Right cardiac atrium (tissue), 5 donors: ENCODE results near the gene PARP16. TPM values are rescaled to one million over a fixed set of nuclear protein-coding genes. Genes with fewer than 3 reads are reported as not detected.
A peak's percentile ranks its signal among the peaks of the same experiment; 100 is the strongest.

ENCODE experiments used
- ATAC-seq, 2 donors: fragments of 200-7000 bp; cut with Tn5 transposase; one replicate each; pipeline versions ENCODE4 v1.8.0 to v1.9.1; 2020; ENCODE audit warnings: moderate library complexity in 2 of 2, mild to moderate bottlenecking in 1 of 2
- DNase-seq, 3 donors: peaks; one replicate each; pipeline ENCODE4 v3.0.0-alpha.2; 2020
- H3K27ac ChIP-seq: one replicate; pipeline ENCODE4 v1.5.1; 2013; ENCODE audit warnings: mild to moderate bottlenecking, low read length, control low read depth, moderate library complexity
- H3K27me3 ChIP-seq: one replicate; pipeline ENCODE4 v1.6.1; 2013; ENCODE audit not compliant: control insufficient read depth, insufficient read depth
- H3K4me1 ChIP-seq: one replicate; pipeline ENCODE4 v1.6.1; 2013; ENCODE audit warnings: low read length; ENCODE audit not compliant: control insufficient read depth, insufficient read depth
- H3K4me3 ChIP-seq: one replicate; pipeline ENCODE4 v1.5.1; 2013; ENCODE audit warnings: low read length, control low read depth
- H3K9me3 ChIP-seq: one replicate; pipeline ENCODE4 v1.6.1; 2013; ENCODE audit warnings: low read length; ENCODE audit not compliant: control insufficient read depth
- WGBS: extraction: QIAGEN DNeasy Blood & Tissue Kit; methylation state at CpG from one replicate; pipeline ENCODE4 v1.1.7; 2013; 5-methylcytosine and 5-hydroxymethylcytosine counted together
- intact Hi-C, 4 donors: fragments of 100-400 bp; cut with DNase I; formaldehyde crosslinking; loops; one replicate each; pipeline versions ENCODE4 v1.11.0 to v1.14.0; 2022 to 2023
- polyA plus RNA-seq: library from polyadenylated mRNA; stranded (reverse); fragments of 200-250 nt; gene quantifications from one replicate; pipeline ENCODE4 v1.2.3, GENCODE V29; 2013
- total RNA-seq, 4 donors: library from RNA; stranded (reverse); fragmentation: NEBNext Ultra II Directional; extraction: Animal tissue kit (Norgen Biotek cat#: 25700); gene quantifications; one replicate each; pipeline ENCODE4 v1.2.1, GENCODE V29; 2021
- donor health status: healthy with polysubstance abuse.
- donor health status: DM: no; HTN: yes; CAD: no.
- donor health status: DM: no; HTN: no; CAD: no.
- donor health status: DM: no; HTN: yes; CAD: no; lungs with severe emphysema.
- donor health status: DM: yes; HTN: yes; CAD: no.

PARP16 gene
- total and polyA plus RNA-seq, 5 donors: 4.3 to 6.1 (median 5.2) TPM

DNA sequence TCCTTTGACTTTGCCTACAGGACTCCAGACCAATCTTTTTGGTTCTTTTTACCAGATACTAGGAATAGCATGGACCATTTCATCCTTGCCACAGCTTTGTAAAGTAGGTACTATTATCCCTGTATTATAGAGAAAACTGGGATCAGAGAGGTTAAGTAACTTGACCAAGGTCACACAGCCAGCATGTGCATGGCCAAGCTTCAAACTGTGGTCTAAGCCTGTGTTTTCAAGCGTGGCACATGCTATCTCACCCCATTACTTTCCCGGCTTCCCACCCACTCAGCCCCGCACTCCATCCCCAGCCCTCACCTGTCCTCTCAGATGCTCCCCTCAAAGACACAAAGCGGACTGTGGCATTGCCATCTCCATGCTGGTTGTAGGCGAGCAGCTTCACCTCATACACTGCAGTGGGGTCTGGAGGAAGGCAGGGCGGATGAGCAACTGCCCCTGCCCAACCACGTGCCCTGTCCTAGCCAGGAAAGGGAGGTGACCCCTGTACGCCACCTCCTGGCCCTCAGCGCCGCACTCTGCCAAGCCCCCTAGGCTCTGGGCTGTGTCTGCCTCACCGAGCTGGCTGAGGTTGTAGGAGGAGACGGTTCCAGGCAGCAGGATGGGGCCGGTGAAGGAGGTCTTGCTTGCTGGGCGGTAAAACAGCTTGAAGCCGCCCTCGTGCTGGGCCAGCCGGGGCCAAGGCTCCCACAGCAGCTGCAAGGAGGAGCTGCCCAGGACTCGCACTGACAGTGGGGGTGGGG lies 43.5 kb upstream of the PARP16 start:
- Histone ChIP-seq H3K4me3 (no peak overlapping the region), H3K4me1 (no peaks in the 10 kb centered on the region), H3K27ac (no peak overlapping the region), H3K27me3 (no peaks in the 10 kb centered on the region), H3K9me3 (no peaks in the 10 kb centered on the region)
- intact Hi-C loops: no loop called here
- DNase-seq (no peak), ATAC-seq (no peak)
- 89% methylated on average over 18 of the region's 18 CpGs for WGBS

DNA sequence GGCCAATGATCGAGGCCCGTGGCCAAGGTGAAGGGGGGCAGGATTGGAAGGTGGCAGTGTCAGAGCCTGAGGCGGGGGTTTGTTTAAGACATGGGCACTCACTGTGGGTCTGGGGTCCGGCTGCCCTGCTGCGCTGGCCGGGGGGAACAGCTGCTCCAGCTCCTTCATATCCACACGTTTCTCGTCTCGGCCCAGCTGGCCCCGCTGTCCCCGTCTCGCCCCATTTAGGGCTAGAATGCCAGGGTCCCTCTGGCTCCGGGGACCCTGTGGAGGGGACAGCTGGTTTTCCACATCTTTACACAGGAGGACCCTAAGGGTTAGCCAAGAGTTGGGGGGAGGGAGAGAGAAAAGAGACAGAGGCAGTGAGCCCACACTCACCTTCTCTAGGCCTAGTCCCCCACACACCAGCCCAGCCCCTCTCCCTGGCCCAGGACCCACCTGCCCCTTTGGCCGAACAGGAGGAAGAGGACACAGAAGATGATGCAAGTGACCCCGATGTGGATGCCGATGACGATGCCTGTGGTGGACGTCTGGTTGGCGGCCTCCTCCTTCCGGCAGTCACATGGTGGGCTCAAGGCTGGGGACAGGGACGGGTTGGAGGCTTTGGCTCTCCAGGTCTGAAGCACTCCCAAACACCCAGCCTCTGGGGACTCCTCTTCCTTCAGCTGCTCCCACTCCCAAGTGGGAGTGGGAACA lies 42.8 kb upstream of the PARP16 start:
- 94% methylated on average over 21 of the region's 21 CpGs for WGBS
- DNase-seq (no peak), ATAC-seq (no peak)
- Histone ChIP-seq H3K9me3 (no peaks in the 10 kb centered on the region), H3K4me1 (no peaks in the 10 kb centered on the region), H3K27ac (no peak overlapping the region), H3K4me3 (no peak overlapping the region), H3K27me3 (no peaks in the 10 kb centered on the region)
- intact Hi-C loops: no loop called here

- no peak overlapping the region for H3K4me3 ChIP-seq
- intact Hi-C loops: no loop called here
- H3K4me1 ChIP-seq: no peaks in the 10 kb centered on the region
- no peaks in the 10 kb centered on the region for H3K27me3 ChIP-seq
- no peak for DNase-seq
- no peaks in the 10 kb centered on the region for H3K9me3 ChIP-seq
- no peak for ATAC-seq
- no peak overlapping the region for H3K27ac ChIP-seq
- WGBS: 91% methylated on average over 21 of the region's 21 CpGs
Measured at GRCh38 chr15:65328506-65329287, 42.0 kb upstream of the PARP16 start.

- Histone ChIP-seq H3K4me1 (no peaks in the 10 kb centered on the region), H3K27me3 (no peaks in the 10 kb centered on the region), H3K4me3 (no peak overlapping the region), H3K27ac (no peak overlapping the region), H3K9me3 (no peaks in the 10 kb centered on the region)
- ATAC-seq (no peak), DNase-seq (no peak)
- intact Hi-C loops: no loop called here
- whole genome bisulfite sequencing: 80% methylated on average over 12 of the region's 12 CpGs
Measured at GRCh38 chr15:65327651-65328393, 41.1 kb upstream of the PARP16 start.

DNA sequence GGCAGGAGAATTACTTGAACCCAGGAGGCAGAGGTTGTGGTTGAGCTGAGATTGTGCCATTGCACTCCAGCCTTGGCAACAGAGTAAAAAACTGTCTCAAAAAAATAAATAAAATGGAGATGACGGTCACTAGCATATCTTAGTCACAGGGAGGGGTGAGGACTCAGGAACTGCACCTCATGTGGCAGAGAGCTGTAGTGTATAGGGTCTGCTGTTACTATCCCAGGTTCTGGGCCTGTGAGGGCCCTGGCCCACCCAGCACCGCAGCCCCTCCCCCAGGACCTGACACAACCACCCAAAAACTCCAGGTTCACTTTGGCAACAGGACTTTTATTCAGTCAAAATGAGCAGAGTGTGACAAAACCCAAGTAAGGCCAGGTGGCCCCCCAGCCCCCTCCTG lies 40.1 kb upstream of the PARP16 start:
- no peak for ATAC-seq
- Histone ChIP-seq H3K4me1 (no peaks in the 10 kb centered on the region), H3K27me3 (no peaks in the 10 kb centered on the region), H3K4me3 (no peak overlapping the region), H3K27ac (no peak overlapping the region), H3K9me3 (no peaks in the 10 kb centered on the region)
- intact Hi-C loops: no loop called here
- WGBS: 85% methylated on average over 2 of the region's 2 CpGs
- DNase-seq: no peak

GRCh38 chr15:65326117-65326526 lies 39.4 kb upstream of the PARP16 start:
- Histone ChIP-seq H3K27me3 (no peaks in the 10 kb centered on the region), H3K4me3 (no peak overlapping the region), H3K9me3 (no peaks in the 10 kb centered on the region), H3K27ac (no peak overlapping the region), H3K4me1 (no peaks in the 10 kb centered on the region)
- intact Hi-C loops: no loop called here
- 36% methylated on average over 12 of the region's 12 CpGs for WGBS
- ATAC-seq: peak; percentile 50 to 82
- peak in 2 of 3 donors; percentile 51 to 77 for DNase-seq

- 11% methylated on average over 9 of the region's 9 CpGs for WGBS
- DNase-seq: peak; percentile 29 to 73 (median 68)
- Histone ChIP-seq H3K27me3 (no peaks in the 10 kb centered on the region), H3K27ac (no peak overlapping the region), H3K9me3 (no peaks in the 10 kb centered on the region), H3K4me1 (no peaks in the 10 kb centered on the region), H3K4me3 (no peak overlapping the region)
- peak in 1 of 2 donors; percentile 38 for ATAC-seq
- intact Hi-C loops: no loop called here
Measured at GRCh38 chr15:65323071-65323511, 36.4 kb upstream of the PARP16 start.

- DNase-seq (peak; percentile 74 to 90 (median 86)), ATAC-seq (peak; percentile 92 to 94)
- H3K27ac ChIP-seq: no peak overlapping the region
- intact Hi-C loops: loop anchor here (1.0 to 2.0 kb wide), 3 partner anchors 66 to 68 kb away; no protein-coding TSS in a partner anchor
- H3K9me3 ChIP-seq: no peaks in the 10 kb centered on the region
- no peak overlapping the region for H3K4me3 ChIP-seq
- H3K4me1 ChIP-seq: no peaks in the 10 kb centered on the region
- H3K27me3 ChIP-seq: no peaks in the 10 kb centered on the region
- WGBS: 36% methylated on average over 5 of the region's 5 CpGs
Measured at GRCh38 chr15:65318870-65319356, 32.2 kb upstream of the PARP16 start.

DNA sequence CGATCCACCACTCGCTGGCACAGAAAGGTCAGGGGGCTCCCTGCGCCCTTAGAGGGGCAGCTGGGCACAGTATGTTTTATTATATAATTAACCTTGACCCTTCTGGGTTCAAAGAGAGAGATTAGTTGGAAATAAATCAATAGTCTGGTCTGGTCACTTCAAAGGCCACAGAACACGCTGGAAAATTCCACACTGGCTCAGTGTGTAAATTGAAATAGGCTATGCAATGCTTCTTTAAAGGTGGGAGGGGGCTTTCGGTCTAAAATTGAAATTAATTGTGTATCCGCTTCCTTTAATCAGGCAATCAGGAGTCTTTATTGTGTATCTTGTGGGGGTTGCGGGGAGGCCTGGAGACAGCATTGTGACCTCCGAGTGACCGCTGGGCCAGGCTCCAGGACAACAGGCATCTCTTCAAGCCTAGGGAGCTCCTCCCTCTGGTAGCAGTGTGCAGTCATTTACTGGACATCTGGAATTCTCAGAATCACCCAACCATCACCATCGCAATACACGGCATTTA lies 25.8 kb upstream of the PARP16 start:
- intact Hi-C loops: no loop called here
- no peaks in the 10 kb centered on the region for H3K9me3 ChIP-seq
- DNase-seq (peak; percentile 38 to 81 (median 79)), ATAC-seq (peak; percentile 65 to 66)
- H3K27me3 ChIP-seq: no peaks in the 10 kb centered on the region
- H3K4me1 ChIP-seq: no peaks in the 10 kb centered on the region
- 47% methylated on average over 11 of the region's 11 CpGs for WGBS
- H3K4me3 ChIP-seq: no peak overlapping the region
- H3K27ac ChIP-seq: peak overlapping the region; percentile 10

- ATAC-seq (no peak), DNase-seq (no peak)
- no peaks in the 10 kb centered on the region for H3K4me1 ChIP-seq
- H3K27ac ChIP-seq: no peak overlapping the region
- H3K9me3 ChIP-seq: no peaks in the 10 kb centered on the region
- no peak overlapping the region for H3K4me3 ChIP-seq
- no peaks in the 10 kb centered on the region for H3K27me3 ChIP-seq
- intact Hi-C loops: no loop called here
- 67% methylated on average over 3 of the region's 3 CpGs for WGBS
Measured at GRCh38 chr15:65311760-65312159, 25.1 kb upstream of the PARP16 start.
